SJSA1 (cell line): ENCODE results near the gene GOLGA6L10. TPM values are rescaled to one million over a fixed set of nuclear protein-coding genes. Genes with fewer than 3 reads are reported as not detected.
"Not testable (repeated sequence)": the region's sequence is repeated elsewhere in the genome, so short reads cannot be mapped to it uniquely, and the experiment has no call there.

Source experiments
- DNase-seq, 2 experiments: peaks; one replicate each; pipeline ENCODE4 v3.0.0-alpha.2; 2015 to 2020; ENCODE audit warnings: low spot score in 2 of 2, low read depth in 1 of 2
- H3K27ac ChIP-seq: fragments of 250-450 bp; sonication (Bioruptor Pico); 2 replicates; pipeline ENCODE4 v1.5.1; 2020; ENCODE audit warnings: mild to moderate bottlenecking, moderate library complexity
- H3K27me3 ChIP-seq: fragments of 250-450 bp; sonication (Bioruptor Pico); replicated peaks from 2 replicates; pipeline ENCODE4 v1.5.1; 2020; ENCODE audit warnings: mild to moderate bottlenecking, moderate library complexity
- H3K36me3 ChIP-seq: fragments of 250-450 bp; sonication (Bioruptor Pico); 2 replicates; pipeline ENCODE4 v1.5.1; 2020; ENCODE audit warnings: mild to moderate bottlenecking
- H3K4me1 ChIP-seq: fragments of 250-450 bp; sonication (Bioruptor Pico); replicated peaks from 2 replicates; pipeline ENCODE4 v1.6.1; 2021; ENCODE audit warnings: mild to moderate bottlenecking
- H3K4me3 ChIP-seq: fragments of 250-450 bp; sonication (Bioruptor Pico); 2 replicates; pipeline ENCODE4 v1.5.1; 2020; ENCODE audit warnings: mild to moderate bottlenecking
- H3K9me3 ChIP-seq: fragments of 250-450 bp; sonication (Bioruptor Pico); replicated peaks from 2 replicates; pipeline ENCODE4 v1.5.1; 2020; ENCODE audit warnings: mild to moderate bottlenecking
- total RNA-seq: library from RNA; depleted of rRNA; stranded (reverse); fragments of >200 nt; shearing (Covaris generic); gene quantifications from 2 replicates; pipeline ENCODE4 v1.2.3, GENCODE V29; 2014; rRNA removed

GOLGA6L10 gene, protein sequence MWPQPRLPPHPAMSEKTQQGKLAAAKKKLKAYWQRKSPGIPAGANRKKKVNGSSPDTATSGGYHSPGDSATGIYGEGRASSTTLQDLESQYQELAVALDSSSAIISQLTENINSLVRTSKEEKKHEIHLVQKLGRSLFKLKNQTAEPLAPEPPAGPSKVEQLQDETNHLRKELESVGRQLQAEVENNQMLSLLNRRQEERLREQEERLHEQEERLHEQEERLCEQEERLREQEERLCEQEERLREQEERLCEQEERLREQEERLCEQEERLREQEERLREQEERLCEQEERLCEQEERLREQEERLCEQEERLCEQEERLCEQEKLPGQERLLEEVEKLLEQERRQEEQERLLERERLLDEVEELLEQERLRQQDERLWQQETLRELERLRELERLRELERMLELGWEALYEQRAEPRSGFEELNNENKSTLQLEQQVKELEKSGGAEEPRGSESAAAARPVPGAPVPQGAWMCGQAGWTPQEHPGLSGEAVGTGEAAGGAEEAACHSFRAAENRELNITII
- 0.19 and 0.34 TPM in 2 replicates for total RNA-seq

- H3K27me3 ChIP-seq, H3K27ac ChIP-seq, H3K36me3 ChIP-seq, H3K9me3 ChIP-seq, DNase-seq, H3K4me3 ChIP-seq, H3K4me1 ChIP-seq: not testable (repeated sequence)
Observed at GRCh38 chr15:82349375-82349774, at the start of gene GOLGA6L10. GOLGA6L10 (minus strand) TSS chr15:82349475; CDS start chr15:82349375, 100 bp downstream.

GRCh38 chr15:82398785-82399184, 49.5 kb upstream of the GOLGA6L10 start:
- Histone ChIP-seq H3K27ac (no peak overlapping the region), H3K36me3 (no peaks in the 10 kb centered on the region), H3K27me3 (no peaks in the 10 kb centered on the region), H3K4me1 (no peaks in the 10 kb centered on the region), H3K9me3 (no peaks in the 10 kb centered on the region), H3K4me3 (no peak overlapping the region)
- DNase-seq: no peak

GRCh38 chr15:82397817-82398216, 48.5 kb upstream of the GOLGA6L10 start:
- no peak for DNase-seq
- H3K27ac ChIP-seq: no peak overlapping the region
- no peak overlapping the region for H3K4me3 ChIP-seq
- no peaks in the 10 kb centered on the region for H3K27me3 ChIP-seq
- H3K9me3 ChIP-seq: no peaks in the 10 kb centered on the region
- H3K4me1 ChIP-seq: no peaks in the 10 kb centered on the region
- no peaks in the 10 kb centered on the region for H3K36me3 ChIP-seq

DNA sequence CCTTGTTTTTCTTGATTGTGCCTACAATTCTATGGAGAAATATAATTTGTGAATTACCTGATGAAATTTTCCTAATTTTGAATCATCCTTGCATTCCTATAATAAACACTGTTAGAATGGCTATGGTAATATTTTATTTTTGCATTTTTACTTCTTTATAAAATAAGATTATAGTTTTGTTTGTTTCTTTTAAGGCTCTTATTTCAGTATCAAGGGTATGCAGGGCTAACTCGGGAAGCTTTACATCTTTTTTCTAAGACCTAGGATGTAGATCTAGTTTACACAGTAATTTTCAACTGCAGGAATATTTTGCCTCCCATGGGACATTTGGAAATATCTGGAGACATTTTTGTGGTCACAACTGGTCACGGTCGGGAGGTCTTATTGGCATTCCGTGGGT, 46.5 kb upstream of the GOLGA6L10 start:
- H3K4me1 ChIP-seq, H3K36me3 ChIP-seq, H3K4me3 ChIP-seq, H3K27ac ChIP-seq, H3K27me3 ChIP-seq, DNase-seq, H3K9me3 ChIP-seq: not testable (repeated sequence)

GRCh38 chr15:82393671-82394070, 44.4 kb upstream of the GOLGA6L10 start:
- Histone ChIP-seq H3K4me1 (no peaks in the 10 kb centered on the region), H3K4me3 (no peak overlapping the region), H3K27me3 (no peaks in the 10 kb centered on the region), H3K27ac (no peak overlapping the region), H3K9me3 (no peaks in the 10 kb centered on the region), H3K36me3 (no peaks in the 10 kb centered on the region)
- no peak for DNase-seq

DNA sequence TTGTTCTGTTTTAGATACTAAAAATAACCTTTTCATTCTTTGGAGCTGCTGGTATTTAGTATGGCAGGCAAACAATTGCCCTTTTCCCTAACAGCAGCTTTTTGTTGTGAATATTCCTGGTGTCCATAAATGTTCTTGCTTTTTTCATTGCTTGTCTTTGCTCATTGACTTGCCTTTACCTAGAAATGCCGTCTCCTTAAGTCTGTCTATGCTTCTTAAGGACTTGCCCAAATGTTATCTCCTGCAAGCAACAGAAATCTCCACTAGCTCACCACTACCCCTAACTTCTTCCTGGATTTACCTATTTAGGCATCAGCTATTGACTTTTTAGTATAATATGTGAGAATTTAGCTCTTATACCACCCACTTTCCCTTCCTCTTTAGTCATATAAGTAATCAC, 42.8 kb upstream of the GOLGA6L10 start:
- H3K27ac ChIP-seq, DNase-seq, H3K36me3 ChIP-seq, H3K27me3 ChIP-seq, H3K4me1 ChIP-seq, H3K9me3 ChIP-seq, H3K4me3 ChIP-seq: not testable (repeated sequence)

DNA sequence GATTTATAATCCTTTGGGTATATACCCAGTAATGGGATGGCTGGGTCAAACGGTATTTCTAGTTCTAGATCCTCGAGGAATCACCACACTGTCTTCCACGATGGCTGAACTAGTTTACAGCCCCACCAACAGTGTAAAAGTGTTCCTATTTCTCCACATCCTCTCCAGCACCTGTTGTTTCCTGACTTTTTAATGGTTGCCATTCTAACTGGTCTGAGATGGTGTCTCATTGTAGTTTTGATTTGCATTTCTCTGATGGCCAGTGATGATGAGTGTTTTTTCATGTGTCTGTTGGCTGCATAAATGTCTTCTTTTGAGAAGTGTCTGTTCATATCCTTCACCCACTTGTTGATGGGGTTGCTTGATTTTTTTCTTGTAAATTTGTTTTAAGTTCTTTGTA, 40.9 kb upstream of the GOLGA6L10 start:
- not testable (repeated sequence) for DNase-seq, H3K27ac ChIP-seq

DNA sequence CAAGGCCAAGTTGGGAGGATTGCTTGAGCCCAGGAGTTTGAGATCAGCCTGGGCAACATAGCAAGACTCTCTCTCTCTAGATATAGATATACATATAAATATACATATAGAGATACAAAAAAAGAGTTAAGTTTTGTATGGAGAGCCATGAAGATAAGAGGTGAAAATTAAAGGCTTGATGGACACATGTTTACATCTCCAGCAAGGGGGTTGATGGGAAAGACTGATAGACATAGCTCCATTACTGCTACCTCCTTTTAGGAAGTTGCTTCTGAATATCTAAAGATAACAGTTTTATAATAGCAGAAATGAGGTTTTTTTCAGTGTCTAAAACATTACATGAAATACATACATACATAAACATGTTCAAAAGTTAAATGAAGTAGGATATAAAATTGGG, 37.9 kb upstream of the GOLGA6L10 start:
- H3K4me3 ChIP-seq, DNase-seq: not testable (repeated sequence)

More for the DNA sequence above, 40.9 kb upstream of the GOLGA6L10 start:
- not testable (repeated sequence) for H3K4me1 ChIP-seq, H3K36me3 ChIP-seq, H3K9me3 ChIP-seq, H3K27me3 ChIP-seq, H3K4me3 ChIP-seq

GRCh38 chr15:82381330-82381955, 32.2 kb upstream of the GOLGA6L10 start:
- not testable (repeated sequence) for H3K27me3 ChIP-seq, H3K4me1 ChIP-seq, DNase-seq, H3K27ac ChIP-seq, H3K9me3 ChIP-seq, H3K36me3 ChIP-seq, H3K4me3 ChIP-seq

More for the DNA sequence above, 37.9 kb upstream of the GOLGA6L10 start:
- not testable (repeated sequence) for H3K27me3 ChIP-seq, H3K9me3 ChIP-seq, H3K36me3 ChIP-seq, H3K4me1 ChIP-seq, H3K27ac ChIP-seq

DNA sequence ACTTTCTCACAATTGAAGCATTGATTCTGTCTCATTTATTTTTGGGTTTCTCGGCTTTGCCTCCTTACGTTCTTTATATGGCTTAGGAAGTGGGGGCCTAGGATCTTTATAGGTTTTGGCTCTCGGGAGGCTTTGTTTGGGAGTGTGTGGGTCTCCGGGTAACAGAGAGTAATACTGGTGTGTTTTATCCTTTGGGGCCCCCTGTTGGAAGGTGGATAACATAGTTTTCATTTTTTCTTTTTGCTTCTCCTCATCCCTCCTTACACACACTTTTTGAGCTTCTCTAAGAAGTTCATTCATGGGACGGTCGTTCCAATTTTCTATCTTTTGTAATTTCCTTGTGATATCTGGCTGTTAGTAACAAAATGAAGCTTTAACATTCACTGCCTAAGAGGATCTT, 30.3 kb upstream of the GOLGA6L10 start:
- not testable (repeated sequence) for H3K4me1 ChIP-seq, H3K9me3 ChIP-seq, DNase-seq, H3K27ac ChIP-seq, H3K36me3 ChIP-seq, H3K4me3 ChIP-seq, H3K27me3 ChIP-seq

DNA sequence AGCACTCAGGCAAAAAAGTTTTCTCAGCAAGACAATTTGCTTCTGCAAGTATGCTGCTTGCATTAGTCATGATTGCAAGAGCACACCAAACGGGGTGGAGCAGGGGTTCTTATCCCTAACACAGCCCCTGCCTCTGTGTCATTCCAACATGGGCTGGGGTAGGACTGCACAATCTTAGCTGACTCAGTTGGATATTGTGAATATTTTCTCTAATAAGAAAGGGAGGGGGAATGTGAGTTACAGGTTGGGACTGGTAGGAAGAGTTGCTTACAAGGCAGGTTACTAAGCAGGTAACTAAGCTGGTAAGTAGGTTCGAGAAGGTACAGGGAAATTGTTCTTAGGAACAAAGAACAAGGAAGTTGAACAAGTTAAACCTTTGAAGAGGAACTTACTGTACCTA, 24.4 kb upstream of the GOLGA6L10 start:
- H3K27me3 ChIP-seq, H3K36me3 ChIP-seq, H3K4me1 ChIP-seq, H3K27ac ChIP-seq, DNase-seq, H3K9me3 ChIP-seq, H3K4me3 ChIP-seq: not testable (repeated sequence)

DNA sequence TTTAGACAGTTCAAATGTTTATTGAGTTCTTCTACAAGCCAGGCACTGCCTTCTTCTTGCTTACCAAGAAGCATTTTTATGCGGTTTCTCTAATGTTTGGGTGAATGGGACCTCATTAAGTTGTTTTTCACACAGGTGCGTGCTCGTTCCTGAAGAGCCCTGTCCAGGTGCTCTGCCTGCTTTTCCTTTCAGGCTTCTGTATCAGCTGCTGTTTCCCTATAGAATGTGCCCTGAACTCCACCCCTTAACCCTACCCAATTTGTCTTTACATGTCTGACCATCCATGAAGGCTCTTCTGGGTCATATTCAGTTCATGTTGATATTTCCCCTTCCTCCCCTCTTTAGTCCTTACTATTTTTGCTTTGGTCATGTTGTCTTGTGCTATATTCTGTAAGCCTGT, 22.4 kb upstream of the GOLGA6L10 start:
- no peak for DNase-seq
- Histone ChIP-seq H3K36me3 (no peaks in the 10 kb centered on the region), H3K4me1 (no peaks in the 10 kb centered on the region), H3K27ac (no peak overlapping the region), H3K9me3 (no peaks in the 10 kb centered on the region), H3K4me3 (no peak overlapping the region), H3K27me3 (no peaks in the 10 kb centered on the region)

DNA sequence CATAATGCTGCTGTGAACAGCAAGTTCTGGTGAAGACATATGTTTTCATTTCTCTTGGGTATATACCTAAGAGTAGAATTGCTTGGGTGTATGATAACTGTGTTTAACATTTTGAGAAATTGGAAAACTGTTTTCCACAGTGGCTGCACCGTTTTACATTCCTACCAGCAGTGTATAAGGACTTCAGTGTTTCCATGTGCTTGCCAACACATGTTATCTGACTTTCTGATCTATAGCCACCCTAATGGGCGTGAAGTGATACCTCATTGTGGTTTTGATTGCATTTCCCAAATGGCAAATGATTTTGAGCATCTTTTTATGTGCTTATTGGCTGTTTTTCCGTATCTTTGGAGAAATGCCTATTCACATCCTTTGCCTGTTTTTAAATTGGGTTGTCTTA, 18.5 kb upstream of the GOLGA6L10 start:
- DNase-seq: not testable (repeated sequence)

GRCh38 chr15:82365692-82366323, 16.5 kb upstream of the GOLGA6L10 start:
- H3K27ac ChIP-seq, H3K36me3 ChIP-seq, H3K4me3 ChIP-seq, H3K4me1 ChIP-seq, H3K27me3 ChIP-seq, DNase-seq, H3K9me3 ChIP-seq: not testable (repeated sequence)

More for the DNA sequence above, 18.5 kb upstream of the GOLGA6L10 start:
- not testable (repeated sequence) for H3K4me1 ChIP-seq, H3K4me3 ChIP-seq, H3K9me3 ChIP-seq, H3K27ac ChIP-seq, H3K36me3 ChIP-seq, H3K27me3 ChIP-seq
